Left hindlimb (tissue), 1 donor: ENCODE data around the gene ABCA9.
"Not testable (repeated sequence)": the region's sequence is repeated elsewhere in the genome, so short reads cannot be mapped to it uniquely, and the experiment has no call there.

Experiments used
- DNase-seq: peaks from one replicate; pipeline ENCODE4 v3.0.0-alpha.2; 2018

ABCA9 gene

GRCh38 chr17:69018022-69018615 is 42.6 kb downstream of the ABCA9 start:
- no peak for DNase-seq

GRCh38 chr17:69015631-69016030 is 45.1 kb downstream of the ABCA9 start:
- DNase-seq, result no peak

- no peak for DNase-seq
These were observed 47.6 kb downstream of the ABCA9 start for GRCh38 chr17:69012895-69013805.

GRCh38 chr17:69009930-69010329 is 50.8 kb downstream of the ABCA9 start:
- DNase-seq, result no peak

GRCh38 chr17:69004759-69005158 is 56.0 kb downstream of the ABCA9 start:
- DNase-seq, result not testable (repeated sequence)

- DNase-seq, result not testable (repeated sequence)
These were observed 61.0 kb downstream of the ABCA9 start for GRCh38 chr17:68999743-69000142.

GRCh38 chr17:68993112-68993511 is 67.6 kb downstream of the ABCA9 start:
- no peak for DNase-seq

- no peak for DNase-seq
These were observed 72.8 kb downstream of the ABCA9 start for GRCh38 chr17:68987966-68988365.

GRCh38 chr17:68981288-68981687 is 79.4 kb downstream of the ABCA9 start:
- DNase-seq, result peak; percentile 39

- DNase-seq, result no peak
These were observed 87.5 kb downstream of the ABCA9 start for GRCh38 chr17:68973098-68973846.

GRCh38 chr17:68972119-68972704 is 88.5 kb downstream of the ABCA9 start:
- DNase-seq, result no peak

- DNase-seq, result no peak
These were observed 91.6 kb downstream of the ABCA9 start for GRCh38 chr17:68969101-68969500.

GRCh38 chr17:68963958-68964357 is 96.8 kb downstream of the ABCA9 start:
- no peak for DNase-seq

GRCh38 chr17:68961214-68961882 is 99.4 kb downstream of the ABCA9 start:
- DNase-seq, result no peak

GRCh38 chr17:68959117-68959516 is 101.6 kb downstream of the ABCA9 start:
- not testable (repeated sequence) for DNase-seq

- no peak for DNase-seq
These were observed 102.8 kb downstream of the ABCA9 start for GRCh38 chr17:68957944-68958343.

- DNase-seq, result peak; percentile 50
These were observed 105.4 kb downstream of the ABCA9 start, which contains the start of gene ABCA8 for GRCh38 chr17:68955181-68955841. TSS of gene ABCA8 (minus strand) at chr17:68955392. CDS start at chr17:68942034, 13,358 bp downstream.

- no peak for DNase-seq
These were observed 106.4 kb downstream of the ABCA9 start for GRCh38 chr17:68954146-68954896.

GRCh38 chr17:68953340-68953997 is 107.3 kb downstream of the ABCA9 start:
- DNase-seq, result no peak

GRCh38 chr17:68950725-68951124 is 110.0 kb downstream of the ABCA9 start:
- DNase-seq, result no peak
